MM.1S (cell line): ENCODE measurements around the gene STMN3.

ENCODE experiments used
- EZH2 ChIP-seq: fragments of 300-600 bp; sonication (generic); optimal IDR thresholded peaks from 2 replicates; pipeline ENCODE3; 2017; ENCODE audit warnings: low read depth, mild to moderate bottlenecking, antibody characterized with exemption, low read length, mixed read lengths
- EZH2phosphoT487 ChIP-seq: fragments of 300-600 bp; sonication (generic); IDR thresholded peaks from 2 replicates; pipeline ENCODE4 v1.6.1; 2018; ENCODE audit warnings: antibody characterized with exemption, low read length
- TF ChIP-seq, protein P1 (sequence below): fragments of 300-600 bp; sonication (generic); IDR thresholded peaks from 2 replicates; pipeline ENCODE4 v1.5.1; 2016; ENCODE audit warnings: antibody characterized with exemption, low read length, mixed read lengths

GRCh38 chr20:63643946-63644345 is 9.3 kb downstream of the STMN3 start:
- TF ChIP-seq, protein P1, sequence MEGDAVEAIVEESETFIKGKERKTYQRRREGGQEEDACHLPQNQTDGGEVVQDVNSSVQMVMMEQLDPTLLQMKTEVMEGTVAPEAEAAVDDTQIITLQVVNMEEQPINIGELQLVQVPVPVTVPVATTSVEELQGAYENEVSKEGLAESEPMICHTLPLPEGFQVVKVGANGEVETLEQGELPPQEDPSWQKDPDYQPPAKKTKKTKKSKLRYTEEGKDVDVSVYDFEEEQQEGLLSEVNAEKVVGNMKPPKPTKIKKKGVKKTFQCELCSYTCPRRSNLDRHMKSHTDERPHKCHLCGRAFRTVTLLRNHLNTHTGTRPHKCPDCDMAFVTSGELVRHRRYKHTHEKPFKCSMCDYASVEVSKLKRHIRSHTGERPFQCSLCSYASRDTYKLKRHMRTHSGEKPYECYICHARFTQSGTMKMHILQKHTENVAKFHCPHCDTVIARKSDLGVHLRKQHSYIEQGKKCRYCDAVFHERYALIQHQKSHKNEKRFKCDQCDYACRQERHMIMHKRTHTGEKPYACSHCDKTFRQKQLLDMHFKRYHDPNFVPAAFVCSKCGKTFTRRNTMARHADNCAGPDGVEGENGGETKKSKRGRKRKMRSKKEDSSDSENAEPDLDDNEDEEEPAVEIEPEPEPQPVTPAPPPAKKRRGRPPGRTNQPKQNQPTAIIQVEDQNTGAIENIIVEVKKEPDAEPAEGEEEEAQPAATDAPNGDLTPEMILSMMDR = no peak
- TF ChIP-seq EZH2 = no peak
- no peak for TF ChIP-seq EZH2phosphoT487
